Fibroblast of mammary gland (primary cell): Measurements from ENCODE around the gene NDUFAB1.

ENCODE experiments used
- DNase-seq: peaks from one replicate; pipeline ENCODE4 v3.0.0-alpha.2; 2010; ENCODE audit warnings: low read depth
- H3K4me3 ChIP-seq: 2 replicates; pipeline ENCODE4 v1.5.1; 2011; ENCODE audit warnings: low read depth, mild to moderate bottlenecking, low read length, moderate library complexity; ENCODE audit not compliant: control insufficient read depth
- TF ChIP-seq, protein P1 (sequence below): conservative IDR thresholded peaks from 2 replicates; pipeline ENCODE4 v1.5.1; 2011; ENCODE audit warnings: low read depth, low read length, inconsistent platforms; ENCODE audit not compliant: control insufficient read depth, insufficient read depth

NDUFAB1 gene

DNA sequence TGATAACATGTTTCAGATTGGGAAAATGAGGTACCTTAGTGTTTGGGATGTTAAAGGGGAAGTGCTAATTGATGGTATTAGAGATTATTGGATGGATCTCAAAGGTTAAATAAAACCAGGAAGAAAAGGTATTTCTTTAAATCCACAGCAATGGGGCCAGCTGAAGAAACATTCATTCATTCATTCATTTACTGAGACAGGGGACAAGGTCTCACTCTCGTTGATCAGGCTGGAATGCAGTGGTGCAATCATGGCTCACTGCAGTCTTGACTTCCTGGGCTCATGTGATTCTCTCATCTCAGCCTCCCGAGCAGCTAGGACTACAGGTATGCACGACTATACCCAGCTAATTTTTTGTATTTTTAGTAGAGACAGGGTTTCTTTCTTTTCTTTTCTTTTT lies 58.7 kb downstream of the NDUFAB1 start:
- no peak overlapping the region for H3K4me3 ChIP-seq
- TF ChIP-seq, protein P1, sequence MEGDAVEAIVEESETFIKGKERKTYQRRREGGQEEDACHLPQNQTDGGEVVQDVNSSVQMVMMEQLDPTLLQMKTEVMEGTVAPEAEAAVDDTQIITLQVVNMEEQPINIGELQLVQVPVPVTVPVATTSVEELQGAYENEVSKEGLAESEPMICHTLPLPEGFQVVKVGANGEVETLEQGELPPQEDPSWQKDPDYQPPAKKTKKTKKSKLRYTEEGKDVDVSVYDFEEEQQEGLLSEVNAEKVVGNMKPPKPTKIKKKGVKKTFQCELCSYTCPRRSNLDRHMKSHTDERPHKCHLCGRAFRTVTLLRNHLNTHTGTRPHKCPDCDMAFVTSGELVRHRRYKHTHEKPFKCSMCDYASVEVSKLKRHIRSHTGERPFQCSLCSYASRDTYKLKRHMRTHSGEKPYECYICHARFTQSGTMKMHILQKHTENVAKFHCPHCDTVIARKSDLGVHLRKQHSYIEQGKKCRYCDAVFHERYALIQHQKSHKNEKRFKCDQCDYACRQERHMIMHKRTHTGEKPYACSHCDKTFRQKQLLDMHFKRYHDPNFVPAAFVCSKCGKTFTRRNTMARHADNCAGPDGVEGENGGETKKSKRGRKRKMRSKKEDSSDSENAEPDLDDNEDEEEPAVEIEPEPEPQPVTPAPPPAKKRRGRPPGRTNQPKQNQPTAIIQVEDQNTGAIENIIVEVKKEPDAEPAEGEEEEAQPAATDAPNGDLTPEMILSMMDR = no peak
- DNase-seq = no peak

- peak; percentile 14 for DNase-seq
- H3K4me3 ChIP-seq = no peak overlapping the region
- TF ChIP-seq, protein P1 = no peak
These were observed 60.2 kb downstream of the NDUFAB1 start for GRCh38 chr16:23535901-23536300.

DNA sequence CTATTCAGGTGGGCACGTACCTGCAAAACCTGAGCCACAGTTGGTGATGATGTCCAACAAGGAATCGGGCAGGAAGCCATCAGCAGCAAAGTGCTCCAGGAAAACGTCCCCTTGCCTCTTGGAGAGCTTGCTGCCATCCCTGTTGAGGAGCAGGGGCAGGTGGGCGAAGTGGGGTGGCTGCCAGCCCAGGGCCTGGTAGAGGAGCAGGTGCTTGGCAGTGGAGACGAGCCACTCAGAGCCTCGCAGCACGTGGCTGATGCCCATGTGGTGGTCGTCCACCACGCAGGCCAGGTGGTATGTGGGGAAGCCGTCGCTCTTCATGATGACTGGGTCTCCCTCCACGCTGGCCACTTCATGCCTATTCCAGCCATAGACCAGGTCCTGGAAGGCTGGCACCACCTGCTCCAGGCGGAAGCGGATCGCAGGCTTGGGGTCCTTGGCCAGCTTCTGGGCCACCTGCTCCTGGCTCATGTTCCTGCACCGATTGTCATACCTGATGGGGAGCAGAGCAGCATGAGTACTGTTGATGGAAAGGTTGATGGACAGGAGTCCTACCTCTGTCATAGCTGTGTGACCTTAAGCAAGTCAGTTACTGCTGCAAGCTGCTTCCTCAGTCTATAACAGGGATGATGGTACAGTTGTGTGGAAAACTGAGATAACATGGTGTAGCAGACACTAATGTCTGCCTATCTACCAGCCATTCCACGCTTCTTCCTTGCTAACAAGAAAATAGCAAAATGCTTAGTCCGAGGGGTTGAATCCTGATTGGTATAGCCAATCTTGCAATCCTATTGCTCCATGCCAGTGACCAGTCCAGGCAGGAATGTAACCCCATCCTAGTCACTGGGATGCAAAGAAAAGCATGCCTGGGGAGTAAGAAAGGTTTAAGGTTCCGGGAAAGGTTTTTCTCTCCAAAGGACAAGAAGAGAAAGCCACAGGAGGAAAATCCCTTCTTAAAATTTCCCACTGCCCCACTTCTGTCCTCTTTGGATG lies 61.0 kb downstream of the NDUFAB1 start:
- no peak for DNase-seq
- H3K4me3 ChIP-seq = no peak overlapping the region
- TF ChIP-seq, protein P1 = no peak

- no peak for DNase-seq
- no peak overlapping the region for H3K4me3 ChIP-seq
- TF ChIP-seq, protein P1 = no peak
These were observed 63.7 kb downstream of the NDUFAB1 start for GRCh38 chr16:23532448-23532847.
